GM19467 (cell line): Measurements from ENCODE around the gene MAP3K1.

Source experiments
- ATAC-seq: cut with Tn5 transposase; IDR thresholded peaks from one replicate; pipeline ENCODE4 v1.9.1; 2021; ENCODE audit warnings: mild to moderate bottlenecking, moderate library complexity; ENCODE audit not compliant: unreplicated experiment

Gene MAP3K1

DNA sequence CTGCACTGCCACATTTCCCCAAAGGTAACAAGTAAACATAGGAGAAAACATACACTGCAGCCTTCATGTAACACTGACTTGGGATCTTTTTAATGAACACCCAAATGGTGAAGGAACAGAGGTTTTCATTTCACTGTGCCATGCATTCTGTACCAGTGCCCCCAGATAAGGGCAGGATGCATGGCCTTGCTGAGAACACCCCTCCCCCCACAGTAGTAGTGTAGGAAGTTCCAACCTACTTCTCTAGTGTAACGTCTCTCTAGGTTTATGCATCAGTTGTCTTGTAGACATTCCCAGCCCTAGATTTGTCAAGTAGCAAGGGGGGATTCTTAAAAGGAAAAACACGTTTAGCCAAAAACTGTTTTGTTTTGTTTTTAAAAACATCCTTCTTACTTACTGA, 29.9 kb downstream of the MAP3K1 start:
- ATAC-seq: no peak

DNA sequence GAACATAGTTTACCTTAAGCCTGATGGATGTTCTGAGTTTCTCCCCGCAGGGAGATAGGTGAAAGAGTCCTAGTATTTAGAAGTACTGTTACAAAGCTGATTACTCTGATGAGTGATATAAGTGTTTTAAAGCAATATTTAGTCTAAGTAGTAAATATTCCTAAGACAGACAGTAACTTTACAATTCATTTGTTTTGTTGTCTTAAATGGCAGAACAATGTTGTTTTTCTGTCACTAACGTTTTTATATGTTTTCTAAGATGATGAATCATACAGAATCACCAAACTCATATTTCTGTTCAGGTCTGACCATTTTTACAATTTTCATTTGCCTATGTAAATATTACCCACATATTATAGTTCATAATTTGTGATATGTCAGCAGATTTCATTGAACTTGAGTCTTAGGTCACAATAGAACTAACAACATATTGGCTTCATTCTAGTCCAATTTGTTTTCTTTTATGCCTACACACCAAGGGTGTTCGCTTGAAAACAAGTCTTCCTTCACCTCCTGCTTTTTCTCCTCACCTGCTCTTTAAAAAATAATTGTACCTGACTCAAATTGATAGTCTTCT, 30.6 kb downstream of the MAP3K1 start:
- no peak for ATAC-seq

DNA sequence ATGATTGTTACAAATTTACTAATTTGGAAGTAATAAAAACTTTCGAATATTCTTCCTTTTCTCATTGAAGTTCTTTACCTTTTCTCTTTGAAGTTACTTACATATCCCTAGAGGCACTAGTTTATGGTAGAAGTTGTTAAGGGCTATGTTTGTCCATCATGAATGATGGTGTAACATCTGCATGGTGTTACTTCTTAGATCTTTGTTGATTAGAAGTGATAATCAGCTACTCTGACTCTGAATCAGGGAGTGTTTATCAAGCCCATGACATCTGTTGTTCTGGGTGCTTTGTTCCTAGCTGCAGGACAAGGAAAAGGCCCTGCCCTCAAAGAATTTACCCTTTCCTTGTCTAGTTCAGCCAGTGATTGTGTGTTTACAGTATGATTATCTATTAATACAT, 32.9 kb downstream of the MAP3K1 start:
- no peak for ATAC-seq

DNA sequence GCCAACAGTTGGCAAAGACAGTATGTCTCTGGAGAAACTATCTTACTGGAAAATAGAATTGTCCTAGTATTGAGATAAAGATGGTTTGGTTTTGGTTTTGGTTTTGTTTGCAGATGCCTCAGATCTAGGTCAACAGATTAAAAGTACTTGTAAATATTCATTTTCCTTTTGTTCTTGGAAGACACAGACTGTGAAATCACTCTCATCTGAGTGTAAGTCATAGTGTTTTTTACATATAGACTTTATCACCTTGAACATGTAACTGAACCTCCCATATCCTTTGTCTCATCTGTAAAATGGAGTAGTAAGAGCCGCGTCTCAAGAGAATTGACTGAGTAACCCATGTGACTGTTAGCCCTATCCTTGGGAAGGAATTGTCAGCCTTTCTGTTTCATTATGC, 34.3 kb downstream of the MAP3K1 start:
- ATAC-seq: no peak

DNA sequence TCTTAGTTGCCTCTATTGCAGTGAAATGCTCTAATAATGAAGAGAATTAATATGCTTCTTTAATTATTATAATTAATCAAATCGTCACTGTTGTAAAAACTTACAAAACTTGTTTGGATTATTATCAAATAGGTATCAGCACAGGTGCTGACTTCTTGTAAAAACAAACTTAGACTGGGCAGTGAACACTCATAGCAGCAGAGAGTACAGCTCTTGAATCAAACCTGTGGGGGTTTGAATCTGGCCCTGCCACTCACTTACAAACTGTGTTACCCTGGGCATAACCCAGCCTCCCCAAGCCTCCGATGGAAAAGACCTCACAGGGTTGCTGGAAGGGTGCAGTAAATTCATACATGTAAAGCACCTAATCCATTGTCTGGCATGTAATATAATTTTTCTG, 35.1 kb downstream of the MAP3K1 start:
- ATAC-seq: no peak

DNA sequence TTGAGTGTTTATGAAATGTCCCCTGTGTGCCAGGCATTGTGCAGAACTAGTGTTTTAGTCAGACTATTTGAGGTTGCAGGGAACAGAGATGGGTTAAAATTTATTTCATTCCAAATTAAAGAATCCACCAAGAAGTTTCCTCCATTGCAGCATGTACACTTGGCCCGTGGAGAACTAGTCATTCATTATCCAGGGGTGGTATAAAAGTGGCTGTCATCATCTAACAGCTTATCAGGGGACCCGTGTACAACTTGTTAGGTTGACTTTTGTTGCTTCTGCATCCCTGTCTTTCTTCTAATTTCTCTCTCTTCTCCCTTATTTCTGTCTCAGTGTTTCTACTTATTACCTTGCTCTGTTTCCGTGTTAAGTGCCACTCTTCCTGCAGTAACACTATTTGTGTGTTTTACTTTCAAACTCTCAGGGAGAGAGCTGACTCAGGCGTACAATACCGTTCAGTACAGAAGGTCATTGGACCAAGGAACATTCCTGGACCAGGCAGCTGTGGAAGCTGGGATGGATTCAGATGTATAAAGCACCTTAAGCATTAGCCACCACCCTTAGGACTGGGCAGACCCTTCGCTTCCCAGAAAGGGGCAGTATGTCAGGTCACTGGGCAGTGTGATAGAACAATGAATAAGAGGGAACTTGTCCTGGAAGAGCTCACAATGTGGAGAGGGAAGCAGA, 36.1 kb downstream of the MAP3K1 start:
- ATAC-seq: no peak

- no peak for ATAC-seq
These were observed 37.1 kb downstream of the MAP3K1 start for GRCh38 chr5:56852228-56853000.

- no peak for ATAC-seq
These were observed 38.3 kb downstream of the MAP3K1 start for GRCh38 chr5:56853698-56854097.

DNA sequence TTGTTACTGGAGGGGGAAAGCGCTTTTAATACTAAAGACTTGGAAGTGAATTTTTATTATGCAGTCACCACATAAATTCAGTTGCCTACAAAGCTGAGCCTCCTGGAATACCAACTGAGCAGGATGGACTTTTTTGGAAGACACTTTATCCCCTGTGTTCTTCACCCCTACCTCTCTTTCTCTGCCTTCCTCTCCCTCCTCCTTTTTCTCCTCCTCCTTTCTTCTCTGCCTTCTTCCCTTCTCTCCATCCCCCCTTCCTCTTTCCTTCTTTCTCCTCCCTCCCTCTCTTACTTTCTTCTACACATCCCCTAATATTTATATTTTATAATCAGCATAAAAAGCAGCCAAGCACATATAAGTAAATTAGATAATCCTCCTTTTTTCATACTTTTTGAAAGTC, 39.6 kb downstream of the MAP3K1 start:
- ATAC-seq: no peak

GRCh38 chr5:56856541-56857178, 41.3 kb downstream of the MAP3K1 start:
- ATAC-seq: no peak

DNA sequence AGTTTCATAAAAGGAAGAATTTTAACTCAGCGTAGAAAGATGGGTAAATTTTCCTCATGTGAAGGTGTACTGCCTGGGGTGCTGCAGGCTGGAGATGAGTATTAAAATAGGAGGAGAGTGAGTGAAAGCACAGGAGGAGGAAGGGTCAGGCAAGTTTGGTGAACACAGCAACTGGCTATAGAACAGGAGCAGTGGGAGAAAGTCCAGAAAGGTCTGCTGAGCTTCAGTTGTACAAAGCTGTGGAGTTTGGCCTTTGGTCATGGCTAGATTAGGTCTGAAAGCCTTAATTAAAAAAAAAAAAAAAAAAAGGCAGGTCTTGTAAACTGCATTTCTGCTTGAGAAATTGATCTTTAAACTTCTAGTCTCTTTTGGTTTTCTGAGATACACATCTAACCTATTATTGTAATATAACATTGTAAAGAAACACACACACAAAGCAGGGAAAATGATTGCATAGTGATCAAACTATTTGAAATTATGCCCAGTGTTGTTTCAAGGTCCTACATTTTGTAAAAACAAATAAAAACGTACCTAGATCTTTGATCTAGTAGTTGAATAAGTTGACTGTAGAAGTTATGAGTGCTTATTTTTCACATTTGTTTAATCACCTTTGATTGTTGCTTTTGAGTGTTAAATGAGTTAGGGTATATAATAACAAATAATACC, 43.6 kb downstream of the MAP3K1 start:
- no peak for ATAC-seq

DNA sequence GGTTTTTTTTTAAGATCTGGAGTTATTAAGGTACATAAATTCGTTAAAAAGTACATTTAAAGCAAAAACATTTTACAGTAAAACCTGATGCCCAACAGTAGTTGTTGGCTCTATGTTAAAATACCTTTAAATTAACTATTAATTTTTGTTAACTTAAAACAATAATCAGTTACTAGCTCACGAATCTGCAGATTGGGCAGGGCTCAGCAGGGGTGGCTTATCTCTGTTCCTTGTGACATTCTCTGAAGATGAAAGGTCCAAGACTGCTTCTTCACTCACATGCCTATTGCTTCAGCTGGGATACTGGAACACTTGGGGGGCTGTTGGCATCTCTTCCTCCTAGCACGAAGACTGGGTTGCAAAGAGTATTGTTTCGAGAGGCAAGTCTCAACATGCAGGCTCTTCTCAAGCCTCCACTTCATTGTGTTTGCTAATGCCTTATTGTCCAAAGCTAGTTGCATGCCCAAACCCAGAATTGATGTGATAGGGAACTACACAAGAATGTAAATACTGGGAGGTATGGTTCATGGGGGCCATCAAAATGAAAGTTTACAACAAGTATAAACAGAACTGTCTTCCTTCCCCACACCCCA, 46.6 kb downstream of the MAP3K1 start:
- ATAC-seq: no peak

GRCh38 chr5:56862909-56863308, 47.6 kb downstream of the MAP3K1 start:
- no peak for ATAC-seq

DNA sequence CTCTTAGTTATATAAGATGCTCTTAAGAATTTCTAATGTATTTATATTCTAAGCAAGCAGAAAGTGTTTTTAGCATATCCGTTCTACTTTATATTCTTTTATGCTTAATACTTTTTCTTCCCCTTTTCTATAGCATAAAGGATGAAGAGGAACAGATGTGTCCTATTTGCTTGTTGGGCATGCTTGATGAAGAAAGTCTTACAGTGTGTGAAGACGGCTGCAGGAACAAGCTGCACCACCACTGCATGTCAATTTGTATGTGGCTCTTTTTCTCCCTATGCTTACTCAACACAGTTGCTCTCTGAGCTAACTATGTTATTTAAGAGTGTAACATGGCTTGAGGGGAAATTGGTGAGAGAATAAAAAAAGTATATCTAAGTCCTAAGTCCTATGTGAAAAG, 56.4 kb downstream of the MAP3K1 start:
- ATAC-seq: no peak

DNA sequence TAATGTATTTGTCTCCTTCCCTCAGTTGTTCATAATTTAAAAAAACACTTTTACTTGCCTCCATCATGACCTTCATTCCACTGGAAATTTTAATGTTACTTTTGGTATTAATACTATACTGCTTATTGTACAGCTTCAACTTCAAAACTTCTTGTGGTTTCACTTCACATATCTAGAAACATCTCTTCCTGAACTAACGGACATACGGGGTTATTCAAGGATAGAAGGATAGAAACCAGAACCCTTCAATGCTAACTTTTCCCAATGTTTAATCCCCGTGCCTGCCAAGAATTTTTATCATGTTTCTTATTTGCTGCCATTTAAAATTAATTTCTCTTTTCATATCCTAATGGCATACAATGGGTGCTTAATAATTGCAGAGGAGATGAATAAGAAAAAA, 57.7 kb downstream of the MAP3K1 start:
- no peak for ATAC-seq

DNA sequence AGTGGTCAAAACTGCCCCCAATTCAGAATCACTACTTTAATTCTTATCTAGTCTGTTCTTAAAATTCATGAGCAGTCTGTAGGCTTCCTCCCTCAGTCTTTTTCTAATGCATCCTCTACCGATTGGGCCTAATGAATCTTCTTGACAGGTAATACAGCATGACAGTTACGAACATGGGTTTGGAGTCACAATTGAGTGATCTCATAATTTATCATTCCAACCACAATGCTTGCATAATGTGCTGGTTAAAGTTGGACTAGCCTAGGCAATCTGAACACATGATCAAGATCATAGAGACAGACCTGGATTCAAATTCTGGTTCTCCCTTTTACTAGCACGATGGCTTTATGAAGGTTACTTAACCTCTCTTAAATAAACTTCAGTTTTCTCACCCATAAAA, 61.0 kb downstream of the MAP3K1 start:
- ATAC-seq: no peak

- no peak for ATAC-seq
These were observed 66.2 kb downstream of the MAP3K1 start for GRCh38 chr5:56881571-56881970.

DNA sequence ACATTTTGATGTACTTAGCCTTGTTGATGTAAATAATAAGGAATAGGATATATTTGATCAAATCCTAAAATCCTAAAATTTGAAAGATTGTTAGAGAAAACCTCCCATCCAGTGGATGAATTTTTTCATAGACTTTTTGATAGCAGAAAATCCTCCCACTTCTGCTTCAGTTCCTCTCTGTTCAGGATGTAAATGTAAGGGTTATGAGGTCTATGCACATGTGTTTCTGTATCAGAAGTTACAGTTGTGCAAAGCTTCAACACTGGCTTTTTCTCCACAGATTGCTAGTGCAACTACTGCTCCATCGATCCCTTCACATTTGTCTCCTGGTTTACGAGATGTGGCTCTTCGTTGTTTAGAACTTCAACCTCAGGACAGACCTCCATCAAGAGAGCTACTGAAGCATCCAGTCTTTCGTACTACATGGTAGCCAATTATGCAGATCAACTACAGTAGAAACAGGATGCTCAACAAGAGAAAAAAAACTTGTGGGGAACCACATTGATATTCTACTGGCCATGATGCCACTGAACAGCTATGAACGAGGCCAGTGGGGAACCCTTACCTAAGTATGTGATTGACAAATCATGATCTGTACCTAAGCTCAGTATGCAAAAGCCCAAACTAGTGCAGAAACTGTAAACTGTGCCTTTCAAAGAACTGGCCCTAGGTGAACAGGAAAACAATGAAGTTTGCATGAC, 78.1 kb downstream of the MAP3K1 start:
- no peak for ATAC-seq

DNA sequence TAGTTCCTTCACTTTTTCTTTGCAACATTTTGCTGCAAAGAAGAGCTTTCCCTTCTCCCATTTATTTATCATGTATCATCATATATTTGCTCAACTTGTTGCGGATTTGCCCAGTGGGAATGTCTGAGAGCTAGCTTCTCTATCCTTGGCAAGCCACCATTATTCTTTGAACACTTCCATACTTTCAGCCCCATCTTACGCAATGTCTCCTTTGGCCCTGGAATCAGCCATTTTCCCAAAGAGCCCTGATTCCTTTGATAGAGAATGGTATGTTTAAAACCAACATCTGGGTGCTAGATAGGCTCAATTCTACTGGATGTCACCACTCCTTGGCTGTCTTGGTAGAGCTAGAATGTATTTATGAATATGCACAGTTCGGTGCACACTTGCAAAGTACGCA, 81.4 kb downstream of the MAP3K1 start:
- no peak for ATAC-seq

GRCh38 chr5:56898213-56898612, 82.9 kb downstream of the MAP3K1 start:
- ATAC-seq: no peak
